Stimulated activated CD4-positive, alpha-beta T cell treated with anti-CD3 and anti-CD28 coated beads, TNF-alpha, amount 100 ng/mL, for 4 hours (primary cell): ENCODE data around the gene HOXB1.
"Not testable (repeated sequence)": the region's sequence is repeated elsewhere in the genome, so short reads cannot be mapped to it uniquely, and the experiment has no call there.

Source experiments
- DNase-seq, 3 experiments: peaks; one replicate each; pipeline ENCODE4 v3.0.0-alpha.2; 2020; ENCODE audit warnings: low read depth in 3 of 3

HOXB1 gene

DNA sequence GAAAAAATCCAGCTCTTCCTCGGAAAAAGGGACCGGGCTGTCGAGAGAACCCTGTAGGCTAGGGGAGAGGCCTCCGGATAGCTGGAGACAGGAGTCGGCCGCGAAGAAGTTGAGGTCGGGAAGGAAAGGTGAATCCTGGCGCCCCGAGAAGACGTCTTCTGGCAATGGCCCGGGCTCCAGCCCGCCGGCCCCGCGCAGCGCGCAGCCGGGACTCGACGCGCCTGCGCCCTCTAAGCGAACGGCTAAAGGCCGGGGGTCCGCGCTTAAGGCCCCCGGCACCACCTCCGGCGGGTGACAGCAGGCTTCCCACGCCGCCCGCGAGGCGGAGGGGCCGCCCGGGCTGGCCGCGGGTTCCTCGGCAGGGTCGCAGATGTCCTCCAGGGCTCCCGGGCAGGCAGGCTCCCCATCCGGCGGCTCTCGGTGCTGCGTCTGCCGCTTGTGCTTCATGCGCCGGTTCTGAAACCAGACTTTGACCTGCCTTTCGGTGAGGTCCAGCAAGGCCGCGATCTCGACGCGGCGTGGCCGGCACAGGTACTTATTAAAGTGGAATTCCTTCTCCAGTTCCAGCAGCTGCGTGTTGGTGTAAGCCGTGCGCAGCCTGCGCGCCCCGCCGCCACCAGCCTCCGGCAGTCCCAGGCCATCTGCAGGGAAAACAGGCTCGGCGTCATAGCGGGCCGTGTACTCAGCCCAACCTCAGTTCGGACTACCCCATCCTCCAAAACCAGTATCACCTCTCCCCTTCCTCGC is 12.5 kb upstream of the HOXB1 start:
- DNase-seq, result peak; percentile 22 to 48 (median 32)

DNA sequence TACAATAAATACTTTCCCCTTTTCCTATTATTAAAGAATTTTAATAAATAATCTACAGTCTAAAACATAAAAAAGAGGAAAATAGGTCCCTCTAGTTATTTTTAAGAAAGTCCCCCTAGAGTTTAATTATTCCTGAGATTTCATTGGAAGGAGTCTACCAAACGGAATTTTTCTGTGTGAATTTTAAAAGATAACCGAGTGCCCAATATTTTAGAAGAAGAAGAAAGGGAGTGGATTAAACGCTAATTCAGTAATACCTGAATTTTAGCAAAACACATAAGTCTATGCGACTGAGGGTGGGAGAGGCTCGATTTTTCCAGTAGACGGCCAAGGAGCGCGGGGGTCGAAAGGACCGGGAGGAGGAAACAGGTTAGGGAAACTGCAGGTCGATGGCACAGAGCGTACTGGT is 11.9 kb upstream of the HOXB1 start:
- no peak for DNase-seq

DNA sequence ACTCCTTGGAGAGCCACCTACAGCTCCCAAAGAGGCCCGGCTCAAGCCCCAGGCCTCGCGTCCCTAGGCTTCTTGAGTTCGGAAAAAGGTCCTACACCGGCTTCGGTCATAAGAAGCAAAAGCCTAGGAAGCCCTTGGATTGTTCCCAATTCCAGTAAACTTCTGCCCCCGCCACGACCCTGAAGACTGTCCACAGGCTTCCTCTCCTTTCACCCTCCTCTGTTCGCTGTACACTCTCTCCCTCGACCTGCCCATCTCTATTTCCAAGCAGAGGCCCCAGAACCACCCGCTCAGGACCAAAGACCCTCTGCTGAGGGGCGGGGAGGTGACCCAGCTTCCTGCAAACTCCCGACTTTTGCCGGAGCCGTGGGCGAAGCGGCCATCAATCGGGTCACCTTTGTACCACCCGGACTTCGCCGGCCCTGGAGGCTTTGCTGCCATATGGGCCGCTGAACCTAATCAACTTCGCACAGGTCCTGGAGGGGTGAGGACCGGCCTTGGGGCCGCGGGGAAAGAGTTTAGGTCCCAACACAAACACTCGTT is 11.4 kb upstream of the HOXB1 start:
- no peak for DNase-seq

DNA sequence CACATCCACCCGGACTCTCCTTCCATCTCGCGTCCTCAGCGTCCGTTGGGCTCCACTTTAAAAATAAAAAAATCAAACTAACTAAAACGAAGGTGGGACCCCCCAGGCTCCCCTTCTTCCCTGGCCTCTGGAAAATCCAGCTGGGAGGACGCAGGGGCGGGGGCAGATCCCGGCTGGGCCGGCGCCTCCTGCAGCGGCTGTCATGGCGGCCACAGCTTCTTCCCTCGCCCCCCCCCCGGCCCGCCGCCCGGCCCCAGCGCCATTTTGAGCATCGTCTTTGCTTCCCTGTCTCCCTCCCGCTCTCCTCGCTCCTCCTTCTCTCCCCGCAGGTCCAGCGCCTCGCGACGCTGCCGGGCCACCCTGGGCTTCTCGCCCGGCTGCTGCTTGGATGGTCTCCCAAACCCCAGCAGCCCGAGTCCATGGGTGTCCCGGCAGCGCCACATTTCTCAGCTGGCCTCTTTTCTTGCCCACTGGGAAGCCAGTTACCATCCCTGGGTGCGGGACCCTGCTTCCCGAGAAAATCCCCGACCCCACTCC is 10.8 kb upstream of the HOXB1 start:
- DNase-seq, result peak in 1 of 3 experiments; percentile 38

DNA sequence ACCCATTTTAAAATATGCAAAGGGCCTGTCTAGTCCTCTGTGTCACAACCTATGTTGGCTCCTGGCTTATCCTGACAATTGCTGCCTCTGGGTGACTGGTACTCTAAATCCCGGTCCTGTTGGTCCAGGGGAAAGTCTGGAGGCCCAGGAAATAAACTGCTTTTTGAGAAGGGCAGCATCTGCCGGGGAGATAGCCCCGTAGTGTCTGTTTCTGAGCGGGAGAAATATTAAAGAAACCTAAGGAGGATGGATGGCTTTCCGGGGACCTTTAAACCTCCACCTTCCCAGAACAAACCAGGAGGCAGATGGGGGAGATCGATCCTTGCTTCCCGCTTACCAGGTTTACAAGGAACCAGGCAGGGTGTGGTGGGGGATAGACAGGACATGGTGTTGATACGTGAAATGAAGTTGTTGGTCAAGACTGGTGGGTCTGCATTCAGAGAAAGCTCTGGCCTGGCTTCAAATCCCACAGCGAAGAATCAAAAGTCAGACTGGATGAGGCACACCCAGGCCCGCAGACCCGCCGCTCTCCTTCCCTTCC is 10.3 kb upstream of the HOXB1 start:
- no peak for DNase-seq

DNA sequence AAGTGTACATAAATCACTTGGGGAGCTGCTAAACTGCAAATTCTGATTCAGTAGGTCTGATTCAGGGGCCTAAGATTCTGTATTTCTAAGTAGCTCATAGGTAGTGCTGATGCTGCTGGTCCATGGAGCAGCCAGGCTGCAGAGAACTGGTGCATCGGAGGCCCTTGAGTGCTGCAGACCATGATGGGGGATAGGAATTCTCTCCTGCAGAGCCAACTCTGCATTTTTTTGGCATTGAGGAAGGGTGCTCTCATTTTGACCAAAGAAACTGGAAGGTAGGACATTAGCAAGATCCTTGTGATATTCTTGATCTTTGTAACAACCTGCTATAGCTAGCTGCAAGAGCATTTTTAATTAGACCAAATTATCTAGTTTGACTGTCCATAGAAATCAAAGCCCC is 9.4 kb upstream of the HOXB1 start:
- no peak for DNase-seq

DNA sequence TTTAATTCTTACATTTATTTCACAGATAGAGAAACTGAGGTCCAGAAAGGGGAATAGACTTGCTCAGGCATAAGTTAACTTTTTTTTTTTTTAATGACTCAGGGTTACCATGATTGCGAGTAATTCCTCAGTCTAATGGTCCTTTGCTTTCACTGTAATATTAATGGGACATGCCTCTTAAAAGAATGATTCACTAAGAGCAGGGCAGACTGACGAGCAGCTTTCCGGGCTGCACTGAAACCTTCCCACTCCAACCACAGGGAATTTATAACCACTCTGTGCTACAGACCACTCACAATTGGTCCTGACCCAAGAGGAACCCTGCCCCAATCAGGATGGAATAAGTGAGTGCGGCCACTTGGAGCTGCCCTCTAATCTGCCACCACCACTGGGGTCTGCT is 8.4 kb upstream of the HOXB1 start:
- DNase-seq, result no peak

DNA sequence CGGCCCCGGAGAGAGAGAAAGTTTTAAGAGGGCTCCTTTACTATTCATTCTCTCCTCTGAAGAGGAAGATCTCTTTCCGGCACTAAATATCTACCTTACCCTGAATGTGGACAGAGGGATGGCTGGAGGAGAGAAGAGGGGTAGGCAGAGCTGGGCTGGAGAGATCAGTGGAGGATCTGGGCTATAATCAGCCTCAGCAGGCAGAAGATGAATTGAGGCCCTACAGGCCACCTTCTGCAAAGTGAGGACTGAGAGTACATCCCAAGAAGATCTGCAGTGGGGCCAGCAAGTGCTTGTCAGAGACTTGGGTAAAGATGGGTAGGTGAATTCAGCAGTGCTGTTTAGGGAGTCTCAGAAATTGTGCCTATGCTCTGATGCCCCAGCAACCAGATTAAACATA is 6.5 kb upstream of the HOXB1 start:
- DNase-seq, result no peak

DNA sequence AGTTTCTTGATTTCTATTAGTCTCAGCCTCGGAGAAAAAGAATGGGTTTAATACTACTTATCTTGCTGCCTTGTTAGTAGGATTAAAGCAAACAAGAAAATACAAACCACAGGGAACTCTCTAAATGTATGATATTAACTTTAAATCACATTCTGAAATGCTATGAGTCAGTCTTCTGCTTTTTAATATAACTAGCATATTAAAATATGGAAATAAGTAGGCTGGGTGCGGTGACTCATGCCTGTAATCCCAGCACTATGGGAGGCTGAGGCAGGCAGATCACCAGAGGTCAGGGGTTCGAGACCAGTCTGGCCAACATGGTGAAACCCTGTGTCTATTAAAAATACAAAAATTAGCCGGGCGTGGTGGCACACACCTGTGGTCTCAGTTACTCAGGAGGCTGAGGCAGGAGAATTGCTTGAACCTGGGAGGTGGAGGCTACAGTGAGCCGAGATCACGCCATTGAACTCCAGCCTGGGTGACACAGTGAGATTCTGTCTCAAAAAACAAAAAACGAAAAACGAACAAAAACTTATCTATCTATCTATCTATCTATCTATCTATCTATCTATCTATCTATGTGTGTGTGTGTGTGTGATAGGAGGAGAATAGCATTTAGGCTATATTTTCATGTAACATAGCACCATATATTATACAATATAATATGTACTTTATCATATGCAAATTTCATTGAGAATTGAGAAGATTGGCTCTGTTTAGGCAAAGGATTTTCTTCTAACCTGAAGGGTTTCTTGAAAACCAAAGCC is 5.2 kb upstream of the HOXB1 start:
- DNase-seq, result not testable (repeated sequence)

DNA sequence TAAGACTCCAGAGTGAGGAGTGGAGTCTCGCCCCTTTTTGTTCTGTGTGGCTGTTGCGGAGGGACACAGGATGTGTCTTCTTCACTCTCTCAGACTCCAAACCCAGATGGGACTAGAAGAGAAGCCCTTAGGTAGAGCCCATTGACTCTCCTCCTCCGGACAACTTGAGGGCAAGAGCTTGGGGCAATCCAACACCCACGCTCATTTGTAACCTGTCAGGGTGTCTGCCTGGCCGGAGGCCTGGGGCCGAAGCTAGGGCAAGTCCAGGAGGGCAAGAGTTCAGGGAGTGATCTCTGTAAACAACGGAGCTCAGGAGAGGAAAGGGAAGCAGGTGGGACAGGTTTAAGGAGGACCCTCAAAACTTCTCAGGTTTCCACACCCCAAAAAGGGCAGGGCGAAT is 1.4 kb upstream of the HOXB1 start:
- DNase-seq, result no peak

DNA sequence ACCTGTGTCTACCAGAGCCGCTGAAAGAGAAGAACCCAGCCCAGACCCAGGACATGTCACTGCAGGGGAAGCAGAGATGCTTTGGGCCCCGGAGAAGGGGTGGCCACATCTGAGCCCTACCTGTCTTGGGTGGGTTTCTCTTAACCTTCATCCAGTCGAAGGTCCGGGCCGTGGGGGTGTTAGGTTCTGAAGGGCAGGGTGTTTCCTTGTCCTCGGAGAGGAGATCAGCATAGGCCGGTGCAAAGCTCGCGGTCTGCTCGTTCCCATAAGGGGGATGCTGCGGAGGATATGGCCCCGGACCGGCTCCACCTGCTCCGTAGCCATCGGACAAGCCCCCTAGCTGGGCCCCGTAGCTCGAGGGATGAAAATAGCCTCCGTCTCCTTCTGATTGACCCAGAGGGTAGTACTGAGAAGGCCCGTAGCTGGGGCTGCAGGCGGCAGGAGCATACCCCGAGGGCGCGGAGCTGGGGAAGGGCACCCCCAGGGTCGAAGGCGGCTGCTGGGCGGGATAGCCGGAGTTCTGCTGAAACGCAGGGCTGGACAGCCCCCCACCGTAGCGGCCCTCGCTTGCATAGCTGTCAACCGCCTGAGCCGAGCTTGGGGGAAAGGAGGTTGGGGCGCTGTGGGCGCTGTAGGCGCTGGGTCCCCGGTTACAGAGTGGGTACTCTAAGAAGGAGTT is 464 bp downstream of the HOXB1 start:
- no peak for DNase-seq

DNA sequence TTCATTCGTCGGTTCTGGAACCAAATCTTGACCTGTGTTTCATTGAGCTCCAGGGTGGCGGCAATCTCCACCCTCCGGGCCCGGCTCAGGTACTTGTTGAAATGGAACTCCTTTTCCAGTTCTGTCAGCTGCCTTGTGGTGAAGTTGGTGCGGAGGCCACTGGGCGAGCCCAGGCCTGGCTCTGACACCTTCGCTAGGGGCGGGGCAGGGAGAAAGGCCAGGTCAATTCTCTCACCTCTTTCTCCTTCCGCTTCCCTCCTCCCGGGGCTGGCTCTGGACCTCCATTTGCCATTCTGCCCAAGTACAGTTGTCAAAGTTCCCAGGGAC is 1.2 kb downstream of the HOXB1 start:
- no peak for DNase-seq

DNA sequence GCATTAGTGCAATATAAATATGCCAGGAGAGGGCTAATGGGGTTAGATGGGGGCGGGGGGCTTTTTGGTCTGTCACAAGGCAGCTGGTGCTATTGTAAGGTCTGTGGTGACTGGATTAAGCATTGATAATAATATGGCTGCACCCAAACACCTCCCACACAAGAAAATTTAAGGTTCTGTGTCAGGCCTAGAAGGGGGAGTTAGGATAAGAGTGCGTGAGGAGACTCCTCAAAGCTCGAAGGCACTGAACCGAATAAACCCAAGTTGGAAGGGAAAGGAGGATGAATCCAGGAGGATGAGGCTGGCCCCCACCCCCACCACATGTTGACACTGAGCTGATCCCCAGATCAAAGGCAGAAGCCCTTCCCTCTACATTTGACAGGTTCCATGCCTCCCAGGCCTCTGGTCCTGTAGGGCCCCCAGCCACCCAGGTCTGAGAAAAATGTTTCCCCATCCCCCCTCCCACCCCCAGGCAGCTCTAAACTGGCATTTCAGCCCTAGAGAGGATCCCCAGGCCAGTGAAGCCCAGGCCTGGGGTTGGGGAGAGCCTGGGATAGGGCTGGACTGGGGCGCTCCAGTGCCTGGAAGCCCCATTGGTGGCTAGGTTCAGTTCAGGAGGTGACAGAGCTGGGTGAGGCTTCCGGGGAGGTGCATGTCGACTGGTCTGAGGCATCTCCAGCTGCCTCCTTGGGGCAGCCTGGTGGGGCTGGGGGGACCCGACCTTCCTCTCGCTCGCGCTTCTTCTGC is 1.7 kb downstream of the HOXB1 start:
- DNase-seq, result no peak

DNA sequence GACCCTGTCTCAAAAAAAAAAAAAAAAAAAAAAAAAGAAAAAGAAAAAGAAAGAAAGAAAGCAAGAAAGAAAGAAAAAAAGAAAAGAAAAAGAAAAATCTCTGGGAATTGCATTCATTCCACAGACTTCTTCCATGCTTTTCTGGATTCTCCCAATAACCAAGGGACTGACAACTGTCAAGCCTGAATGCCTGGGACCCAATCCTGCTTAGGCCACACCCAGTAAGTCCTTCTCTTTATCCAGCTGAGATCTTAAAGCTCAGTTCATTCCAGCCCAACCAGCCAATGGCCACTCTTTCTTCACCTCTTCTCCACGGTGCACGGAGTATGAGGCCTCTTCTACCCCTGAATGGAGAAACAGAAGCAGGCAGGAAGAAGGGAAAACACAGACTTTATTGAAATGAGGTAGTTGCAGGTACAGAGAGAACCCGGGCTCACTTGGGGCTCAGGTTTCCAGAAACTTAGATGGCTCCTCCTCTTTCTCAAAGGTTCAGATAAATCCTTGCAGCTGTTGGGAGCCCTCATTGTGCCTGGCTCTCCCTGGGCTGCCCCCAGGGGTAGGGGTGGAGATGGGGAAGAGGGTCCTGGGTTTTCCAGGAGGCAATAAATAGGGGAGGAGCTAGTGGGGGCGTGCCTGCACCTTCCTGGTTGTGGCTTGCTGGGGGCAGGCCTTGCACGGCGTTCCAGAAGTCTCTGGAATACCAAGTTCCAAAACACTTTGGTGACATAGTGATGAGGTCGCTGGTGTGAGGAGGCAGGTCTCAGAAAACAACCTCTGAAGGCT is 2.5 kb downstream of the HOXB1 start:
- no peak for DNase-seq

DNA sequence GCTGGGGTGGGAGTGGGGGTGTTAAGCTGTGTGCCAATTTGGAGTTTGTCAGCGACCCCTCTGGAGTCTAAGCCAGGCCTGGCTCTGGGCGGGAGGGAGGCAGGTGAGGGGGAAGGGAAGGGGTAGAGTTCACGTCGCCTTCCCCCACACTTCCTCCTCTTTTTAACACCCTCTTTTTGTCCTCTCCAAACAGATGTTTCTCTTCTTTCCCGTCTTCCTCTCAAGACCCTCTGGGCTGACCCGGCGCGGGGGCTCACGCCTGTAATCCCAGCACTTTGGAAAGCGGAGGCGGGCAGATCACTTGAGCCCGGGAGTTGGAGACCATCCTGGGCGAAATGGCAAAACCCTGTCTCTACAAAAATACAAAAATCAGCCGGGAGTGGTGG is 3.3 kb downstream of the HOXB1 start:
- DNase-seq, result no peak

DNA sequence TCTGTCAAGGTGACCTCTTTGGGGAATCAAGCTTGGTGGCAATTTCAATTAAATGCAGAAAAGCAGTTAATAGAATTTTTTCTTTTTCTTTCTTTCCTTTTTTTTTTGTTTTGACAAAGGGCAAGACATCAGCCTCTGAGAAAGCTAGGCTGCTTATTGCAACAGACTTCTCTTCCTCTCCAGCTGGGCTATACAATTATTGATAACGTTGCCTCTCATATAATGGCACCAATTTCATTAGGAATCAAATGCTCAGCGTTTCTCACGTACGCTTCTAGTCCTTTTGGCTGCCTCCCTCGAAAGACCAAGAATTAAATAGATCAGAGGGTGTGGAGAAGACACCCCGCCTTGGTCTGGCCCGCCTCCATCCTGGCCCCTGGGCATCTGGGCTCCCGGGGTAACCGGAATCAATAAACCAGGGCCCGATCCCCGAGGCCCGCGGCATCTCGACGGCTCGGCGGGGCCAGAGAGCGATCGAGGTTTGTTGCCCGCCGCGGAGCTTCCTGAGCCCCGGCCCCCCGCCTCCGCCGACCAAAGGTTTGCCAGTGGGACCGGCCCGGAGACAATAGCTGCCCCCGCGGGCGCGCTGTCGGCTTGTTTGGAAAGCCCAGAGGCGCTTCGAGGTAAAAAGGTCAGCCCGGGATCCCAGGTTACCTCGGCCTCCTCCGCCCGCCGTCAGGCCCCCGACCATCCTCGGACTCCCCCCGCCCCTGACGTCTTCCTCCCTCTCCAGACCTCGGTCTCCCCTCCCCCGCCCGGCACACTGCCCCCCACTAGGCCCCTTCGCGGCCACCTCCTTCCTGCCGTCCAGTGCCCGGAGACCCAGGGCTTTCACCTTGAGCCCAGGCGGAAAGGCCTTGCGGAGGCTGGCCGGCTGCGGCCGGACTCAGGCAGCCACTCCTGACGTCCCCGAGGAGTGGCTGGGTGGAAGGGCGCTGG is 3.9 kb downstream of the HOXB1 start:
- DNase-seq, result no peak

DNA sequence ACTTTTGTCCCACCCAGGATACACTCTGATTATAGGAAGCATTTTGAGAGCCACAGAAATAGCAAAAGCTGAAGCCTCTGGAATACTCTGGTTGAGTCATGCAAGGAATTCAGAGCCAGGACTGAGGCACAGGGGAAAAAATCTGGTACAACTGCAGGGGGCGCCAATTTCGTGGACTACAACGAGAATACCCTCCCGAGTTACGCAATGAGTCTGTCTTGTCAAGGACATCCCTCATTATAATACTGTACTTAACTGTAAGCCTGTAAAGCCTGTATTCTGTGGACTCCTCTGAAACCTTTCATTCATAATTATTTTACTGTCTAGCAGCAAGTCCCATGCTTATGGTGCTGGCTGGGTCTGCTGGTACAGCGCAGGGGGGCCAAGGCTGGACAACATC is 7.8 kb downstream of the HOXB1 start:
- DNase-seq, result no peak

DNA sequence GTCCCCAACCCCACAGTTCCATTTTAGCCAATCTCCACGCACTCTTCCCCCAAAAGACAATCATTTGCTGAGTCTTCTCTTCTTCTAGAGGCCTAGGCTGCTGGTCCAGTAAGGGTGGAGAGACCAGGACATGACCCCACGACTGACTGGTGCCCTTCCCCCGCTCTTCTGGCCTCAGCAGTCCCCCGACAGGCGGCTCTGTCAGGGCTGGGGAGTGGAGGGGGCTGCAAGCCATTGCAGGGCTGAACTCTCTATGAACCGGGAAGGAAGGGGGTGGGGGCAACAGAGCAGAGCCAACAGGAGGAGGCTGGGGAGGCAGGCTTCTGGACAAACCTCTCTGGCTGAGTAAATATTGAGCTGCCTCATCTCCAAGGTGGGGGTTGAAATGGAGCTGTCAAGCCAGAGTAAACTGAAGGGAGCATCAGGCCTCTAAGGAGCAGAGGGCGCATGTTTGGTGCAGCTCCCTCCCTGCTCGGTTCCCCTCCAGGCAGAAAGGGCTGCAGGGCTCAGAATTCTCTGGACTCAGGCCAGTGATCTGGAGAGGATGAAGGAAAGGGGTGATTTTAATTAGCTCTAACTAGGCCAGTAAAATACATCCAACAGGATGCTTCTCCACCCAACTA is 8.7 kb downstream of the HOXB1 start:
- DNase-seq, result no peak

DNA sequence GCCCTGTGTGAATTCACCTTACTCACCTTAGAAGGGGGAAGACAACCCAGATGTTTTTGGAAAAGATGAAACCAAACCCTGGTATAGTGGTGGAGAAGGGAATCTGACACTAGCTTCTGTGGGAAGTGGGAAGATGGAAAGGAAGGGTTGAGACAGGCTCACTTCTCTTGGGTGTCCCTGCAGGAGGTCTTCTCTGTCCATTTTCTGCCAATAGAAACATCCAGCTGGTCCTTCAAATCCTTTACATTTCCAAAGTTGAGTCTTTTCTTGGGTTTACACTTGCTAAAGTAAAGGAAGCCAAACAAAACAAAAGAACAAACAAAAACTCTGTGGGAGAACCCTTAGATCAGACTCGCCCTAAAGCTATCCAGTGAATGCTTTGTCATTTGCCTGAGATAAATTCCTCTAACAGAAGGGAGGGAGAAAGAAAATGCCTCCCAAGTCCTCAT is 10.2 kb downstream of the HOXB1 start:
- no peak for DNase-seq
